Measurements from ENCODE around the gene SLC25A29. TPM values are rescaled to one million over a fixed set of nuclear protein-coding genes. Genes with fewer than 3 reads are reported as not detected.
"Not testable (repeated sequence)": the region's sequence is repeated elsewhere in the genome, so short reads cannot be mapped to it uniquely, and the experiment has no call there.

The SLC25A29 gene
- total RNA-seq: 18.6 TPM
- long read RNA-seq, full-length matches to known transcripts: 20 of 29 reads
- long read RNA-seq, partial matches to known transcripts: 0 of 29 reads
- long read RNA-seq, other reads (novel, unspliced or antisense): 9 of 29 reads

GRCh38 chr14:100306101-100306997 is at the start of gene SLC25A29:
Gene SLC25A29 (minus strand): TSS chr14:100306444. CDS start chr14:100306232, 212 bp downstream.
- ATAC-seq (peak; percentile 94), DNase-seq (ENCODE audit: missing footprints) (peak; percentile 94)
- intact Hi-C loops (cut with DNase I): loop anchor here (5.0 kb wide), 1 partner anchor 64 kb away; no protein-coding TSS in a partner anchor

DNA sequence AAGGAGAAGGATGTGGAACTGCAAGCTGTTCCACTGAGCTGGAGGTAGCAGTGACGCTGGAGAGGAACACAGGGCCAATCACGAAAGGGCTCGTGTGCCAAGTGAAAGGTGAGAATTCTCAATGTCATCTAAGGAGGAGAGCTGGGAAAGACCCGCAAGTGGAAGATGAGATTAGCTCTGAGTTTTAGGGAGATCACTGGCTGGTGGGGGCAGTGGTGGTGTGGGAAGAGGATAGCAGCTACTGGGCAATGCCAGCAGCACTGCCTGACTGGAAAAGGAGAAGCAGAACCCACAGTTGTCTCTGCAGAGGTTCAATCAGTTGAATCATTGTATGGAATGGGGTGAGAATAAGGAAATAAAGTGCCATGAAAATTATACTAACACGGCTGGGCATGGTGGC is 44.7 kb upstream of the SLC25A29 start:
- ATAC-seq: no peak
- intact Hi-C loops (cut with DNase I): no loop called here

DNA sequence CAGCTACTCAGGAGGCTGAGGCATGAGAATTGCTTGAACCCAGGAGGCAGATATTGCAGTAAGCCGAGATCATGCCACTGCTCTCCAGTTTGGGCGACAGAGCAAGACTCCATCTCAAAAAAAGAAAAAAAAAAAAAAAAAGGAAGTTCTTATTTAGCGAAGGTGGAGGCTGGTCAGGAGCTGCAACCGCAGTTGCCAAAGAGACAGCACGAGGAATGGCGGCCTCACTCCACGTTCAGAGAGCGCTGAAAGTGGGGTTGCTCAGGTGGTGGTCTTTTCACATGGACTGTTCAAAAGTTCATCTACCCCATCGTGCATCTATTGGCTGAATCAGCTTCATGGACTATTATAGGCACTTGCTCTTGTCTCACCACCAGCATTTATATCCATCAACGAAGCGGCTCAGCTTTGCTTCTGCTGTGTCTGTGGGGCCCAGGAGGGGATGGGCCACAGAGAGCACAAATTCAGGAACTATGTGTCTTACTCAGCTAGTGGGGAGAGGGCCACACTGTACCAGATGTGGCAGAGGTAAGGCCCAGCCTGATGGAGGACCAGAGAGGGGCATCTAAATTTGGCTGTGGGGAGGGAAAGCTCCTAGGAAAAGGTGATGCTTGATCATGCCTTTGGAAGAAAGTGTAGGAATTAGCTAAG is 44.2 kb upstream of the SLC25A29 start:
- no peak for ATAC-seq
- DNase-seq (ENCODE audit: missing footprints): no peak
- intact Hi-C loops (cut with DNase I): no loop called here

More for the DNA sequence above, 44.7 kb upstream of the SLC25A29 start:
- no peak for DNase-seq (ENCODE audit: missing footprints)

- no peak for DNase-seq (ENCODE audit: missing footprints)
- ATAC-seq: no peak
- intact Hi-C loops (cut with DNase I): no loop called here
Measured at GRCh38 chr14:100348784-100349685, 42.8 kb upstream of the SLC25A29 start.

DNA sequence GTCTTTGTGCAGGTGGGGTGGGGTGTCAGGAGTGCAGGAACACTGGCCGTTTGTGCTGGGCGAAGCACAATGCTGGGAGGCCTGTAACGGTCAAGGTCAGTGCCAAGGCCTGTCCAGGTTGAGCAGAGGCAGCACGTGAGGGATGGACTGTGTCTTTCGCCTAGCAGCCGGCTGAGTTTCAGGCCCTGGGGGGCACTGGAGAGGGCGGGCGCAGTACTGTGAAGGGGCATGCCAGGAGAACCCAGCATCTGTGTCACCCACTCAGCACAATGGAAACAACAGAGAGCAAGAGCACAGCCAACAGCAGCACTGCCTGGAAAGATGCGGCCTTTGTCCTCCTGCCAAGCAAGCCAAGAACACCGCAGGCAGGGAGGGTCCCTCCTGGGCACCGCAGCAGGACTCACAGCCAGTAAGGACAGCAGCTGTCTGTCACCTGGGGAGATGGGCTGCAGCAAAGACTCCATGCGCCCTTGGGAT is 42.0 kb upstream of the SLC25A29 start:
- DNase-seq (ENCODE audit: missing footprints) (no peak), ATAC-seq (no peak)
- intact Hi-C loops (cut with DNase I): no loop called here

DNA sequence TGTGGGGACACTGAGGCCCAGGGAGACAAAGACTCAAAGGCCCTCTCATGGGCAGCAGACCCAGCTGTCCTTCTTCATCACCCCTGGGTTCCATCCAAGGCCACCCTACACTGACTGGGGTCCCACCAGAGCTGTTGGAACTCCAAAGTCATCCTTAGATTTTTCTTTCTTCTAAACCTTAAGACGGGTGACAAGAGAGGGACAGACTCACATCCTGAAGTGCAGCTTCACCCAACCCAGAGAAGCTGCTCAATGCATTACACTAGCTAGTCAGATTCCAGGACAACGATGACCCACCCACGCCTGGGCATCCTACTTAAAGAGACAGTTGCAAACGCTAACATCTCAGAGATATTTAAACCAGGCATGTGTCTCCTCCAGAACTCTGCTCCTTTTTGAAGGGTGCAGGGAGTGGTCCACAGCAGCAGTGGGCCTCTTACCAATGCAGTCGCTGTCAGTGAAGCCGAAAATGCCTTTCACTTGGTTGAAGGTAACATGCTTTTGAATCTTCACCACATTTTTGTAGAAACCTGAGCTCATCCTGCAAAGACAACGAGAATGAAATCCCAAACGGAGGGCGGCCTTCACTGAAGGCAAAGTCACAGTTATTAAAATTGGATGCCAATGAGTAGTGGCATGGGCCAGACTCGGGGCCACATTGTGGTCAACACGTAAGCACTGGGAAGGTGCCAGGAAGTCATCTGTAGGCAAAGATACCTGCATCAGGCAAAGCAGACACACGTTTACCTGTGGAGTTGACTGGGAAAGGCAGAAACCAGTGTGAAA is 40.3 kb upstream of the SLC25A29 start:
- DNase-seq (ENCODE audit: missing footprints): no peak

GRCh38 chr14:100345711-100346110 is 39.5 kb upstream of the SLC25A29 start:
- ATAC-seq: no peak
- DNase-seq (ENCODE audit: missing footprints): no peak
- intact Hi-C loops (cut with DNase I): no loop called here

More for the DNA sequence above, 40.3 kb upstream of the SLC25A29 start:
- no peak for ATAC-seq
- intact Hi-C loops (cut with DNase I): no loop called here

GRCh38 chr14:100344657-100345056 is 38.4 kb upstream of the SLC25A29 start:
- intact Hi-C loops (cut with DNase I); DNase-seq (ENCODE audit: missing footprints); ATAC-seq: not testable (repeated sequence)

DNA sequence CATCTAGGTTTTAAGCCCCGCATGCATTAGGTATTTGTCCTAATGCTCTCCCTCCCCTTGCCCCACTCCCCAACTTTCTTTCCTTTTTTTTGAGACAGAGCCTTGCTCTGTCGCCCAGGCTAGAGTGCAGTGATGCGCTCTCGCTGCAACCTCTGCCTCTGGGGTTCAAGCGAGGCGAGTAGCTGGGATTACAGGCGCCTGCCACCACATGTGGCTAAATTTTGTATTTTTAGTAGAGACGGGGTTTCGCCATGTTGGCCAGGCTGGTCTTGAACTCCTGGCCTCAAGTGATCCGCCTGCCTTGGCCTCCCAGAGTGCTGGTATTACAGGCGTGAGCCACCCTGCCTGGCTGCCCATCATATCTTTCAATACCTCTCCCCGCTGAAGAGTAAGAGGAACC is 36.6 kb upstream of the SLC25A29 start:
- intact Hi-C loops (cut with DNase I); DNase-seq (ENCODE audit: missing footprints); ATAC-seq: not testable (repeated sequence)

GRCh38 chr14:100342195-100342594 is 36.0 kb upstream of the SLC25A29 start:
- ATAC-seq: no peak
- no peak for DNase-seq (ENCODE audit: missing footprints)
- intact Hi-C loops (cut with DNase I): no loop called here

- intact Hi-C loops (cut with DNase I): no loop called here
- peak; percentile 53 for ATAC-seq
- DNase-seq (ENCODE audit: missing footprints): no peak
Measured at GRCh38 chr14:100341301-100342031, 35.2 kb upstream of the SLC25A29 start.

DNA sequence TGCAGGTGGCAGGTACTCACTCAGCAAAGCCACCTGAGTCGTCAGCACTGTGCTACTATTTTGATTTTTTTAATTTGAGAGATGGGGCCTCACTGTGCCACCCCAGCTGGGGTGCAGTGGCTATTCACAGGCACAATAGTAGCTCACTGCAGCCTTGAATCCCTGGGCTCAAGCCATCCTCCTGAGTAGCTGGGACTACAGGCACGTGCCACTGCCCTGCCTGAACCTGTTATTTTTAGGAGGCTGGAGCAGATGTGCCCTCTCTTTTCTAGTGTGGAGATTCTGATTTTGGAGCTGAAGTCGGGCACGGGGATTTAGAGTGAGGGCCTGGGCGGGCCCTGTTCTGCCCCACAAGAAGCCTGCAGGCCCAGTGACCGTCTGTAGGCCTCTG is 34.2 kb upstream of the SLC25A29 start:
- ATAC-seq: peak; percentile 50

GRCh38 chr14:100339766-100340422 is 33.6 kb upstream of the SLC25A29 start:
- no peak for ATAC-seq
- intact Hi-C loops (cut with DNase I): no loop called here
- DNase-seq (ENCODE audit: missing footprints): no peak

More for the DNA sequence above, 34.2 kb upstream of the SLC25A29 start:
- intact Hi-C loops (cut with DNase I): no loop called here
- no peak for DNase-seq (ENCODE audit: missing footprints)

DNA sequence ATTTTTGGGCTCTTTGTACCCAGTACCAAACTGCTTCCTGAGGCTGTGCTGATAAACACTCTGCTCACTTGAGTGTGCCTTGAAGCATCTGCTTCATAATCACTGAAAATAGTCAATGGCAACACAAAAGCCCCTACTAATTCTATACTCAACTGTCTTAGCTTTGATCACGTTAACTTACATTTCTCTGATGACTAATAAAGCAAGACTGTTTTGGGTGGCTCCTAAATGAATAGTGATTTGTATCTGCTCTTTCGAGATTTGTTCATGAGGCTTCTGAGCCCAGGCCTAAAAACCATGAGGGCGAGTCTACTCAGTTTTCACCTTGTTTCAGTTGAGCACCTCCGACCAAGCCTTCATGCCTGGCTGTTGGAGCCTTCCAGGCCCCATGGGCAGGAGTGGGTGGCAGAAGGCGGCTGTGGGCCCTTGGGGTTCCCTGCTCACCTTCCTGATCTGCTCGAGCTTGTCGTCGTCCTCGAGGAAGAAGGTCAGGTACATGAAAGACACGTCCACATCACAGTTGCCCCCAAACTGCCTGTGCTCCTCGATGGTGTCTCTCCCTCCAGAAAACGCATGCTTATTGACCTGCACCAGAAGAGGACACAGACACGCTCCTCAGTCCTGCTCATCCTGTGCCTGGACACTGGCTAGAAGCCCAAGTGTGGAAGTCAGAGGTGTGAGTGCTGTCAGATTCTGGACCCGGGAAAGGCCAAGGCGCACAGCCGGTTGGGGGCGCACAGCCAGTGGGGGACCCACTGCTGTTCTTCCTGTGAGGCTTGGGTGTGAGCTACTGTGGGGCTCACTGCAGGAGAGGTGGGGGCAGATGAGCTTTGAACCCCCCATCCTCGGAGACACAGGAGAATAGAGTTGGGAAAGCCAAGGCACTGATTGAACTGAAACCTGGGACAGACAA is 30.6 kb upstream of the SLC25A29 start:
- DNase-seq (ENCODE audit: missing footprints): no peak
- intact Hi-C loops (cut with DNase I): no loop called here
- ATAC-seq: no peak

DNA sequence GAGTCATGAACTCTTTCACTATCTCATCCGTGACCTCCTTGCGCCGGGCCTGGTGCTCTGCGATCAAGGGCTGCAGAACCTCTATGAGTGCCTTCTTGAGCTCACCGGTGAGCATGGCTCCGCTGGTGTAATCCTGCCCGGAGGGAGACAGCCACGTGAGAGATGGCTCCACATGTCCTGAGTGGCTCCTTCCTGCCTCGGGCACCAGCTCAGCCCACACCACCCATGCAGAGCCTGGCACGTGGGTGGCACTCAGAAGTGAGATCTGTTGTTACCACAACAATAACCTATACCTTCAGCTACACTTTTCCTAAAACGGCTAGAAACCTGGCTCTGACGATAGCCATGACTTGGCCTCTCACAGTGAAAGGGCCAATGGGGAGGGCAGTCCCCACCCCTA is 28.7 kb upstream of the SLC25A29 start:
- ATAC-seq: no peak
- intact Hi-C loops (cut with DNase I): no loop called here
- DNase-seq (ENCODE audit: missing footprints): no peak

- no peak for ATAC-seq
- no peak for DNase-seq (ENCODE audit: missing footprints)
- intact Hi-C loops (cut with DNase I): no loop called here
Measured at GRCh38 chr14:100333827-100334226, 27.6 kb upstream of the SLC25A29 start.

Data from Right ventricle myocardium inferior (tissue), 1 donor.